NCI-H524 (cell line): ENCODE data around the gene FAR2.

Source experiments
- DNase-seq, 2 experiments: peaks; one replicate each; lab custom pipeline; 2025; lab: John Stamatoyannopoulos, UW

FAR2 gene

GRCh38 chr12:29204521-29204920, 55.4 kb downstream of the FAR2 start:
- DNase-seq, result no peak

GRCh38 chr12:29207120-29207519, 58.0 kb downstream of the FAR2 start:
- no peak for DNase-seq

- DNase-seq, result no peak
These were observed 59.0 kb downstream of the FAR2 start for GRCh38 chr12:29208060-29208459.

- DNase-seq, result no peak
These were observed 60.0 kb downstream of the FAR2 start for GRCh38 chr12:29208936-29209701.

- DNase-seq, result no peak
These were observed 62.6 kb downstream of the FAR2 start for GRCh38 chr12:29211696-29212095.

GRCh38 chr12:29212682-29213403, 63.8 kb downstream of the FAR2 start:
- DNase-seq, result no peak

GRCh38 chr12:29216266-29216665, 67.2 kb downstream of the FAR2 start:
- no peak for DNase-seq

GRCh38 chr12:29216797-29217575, 67.9 kb downstream of the FAR2 start:
- DNase-seq, result no peak

- no peak for DNase-seq
These were observed 71.7 kb downstream of the FAR2 start for GRCh38 chr12:29220632-29221336.

- DNase-seq, result no peak
These were observed 73.1 kb downstream of the FAR2 start for GRCh38 chr12:29222200-29222599.

- DNase-seq, result no peak
These were observed 74.3 kb downstream of the FAR2 start for GRCh38 chr12:29223426-29223825.

GRCh38 chr12:29223956-29224543, 75.0 kb downstream of the FAR2 start:
- no peak for DNase-seq

- no peak for DNase-seq
These were observed 75.5 kb downstream of the FAR2 start for GRCh38 chr12:29224572-29224971.

GRCh38 chr12:29225834-29226233, 76.8 kb downstream of the FAR2 start:
- DNase-seq, result no peak

GRCh38 chr12:29226616-29227015, 77.5 kb downstream of the FAR2 start:
- no peak for DNase-seq

- DNase-seq, result no peak
These were observed 79.5 kb downstream of the FAR2 start for GRCh38 chr12:29228474-29229157.

- DNase-seq, result no peak
These were observed 80.1 kb downstream of the FAR2 start for GRCh38 chr12:29229158-29229505.

GRCh38 chr12:29229937-29230336, 80.9 kb downstream of the FAR2 start:
- no peak for DNase-seq

GRCh38 chr12:29230800-29231560, 81.9 kb downstream of the FAR2 start:
- DNase-seq, result no peak

- no peak for DNase-seq
These were observed 83.0 kb downstream of the FAR2 start for GRCh38 chr12:29232086-29232485.
